BLaER1 treated with 17β-estradiol and CSF1 and Interleukin-3, amounts not matched to agents 10 nM and 100 nM (cell line): ENCODE measurements around the gene SLC12A4.
"Not testable (repeated sequence)": the region's sequence is repeated elsewhere in the genome, so short reads cannot be mapped to it uniquely, and the experiment has no call there.

Experiments used
- H3K27ac ChIP-seq, 11 experiments: shearing (Covaris generic); formaldehyde crosslinking; 2 replicates each; pipeline ENCODE4 v1.8.1; 2022
- H3K27me3 ChIP-seq, 11 experiments: shearing (Covaris generic); formaldehyde crosslinking; 2 replicates each; pipeline ENCODE4 v1.8.1; 2022
- H3K36me3 ChIP-seq, 11 experiments: shearing (Covaris generic); formaldehyde crosslinking; 2 replicates each; pipeline ENCODE4 v1.8.1; 2022
- H3K4me1 ChIP-seq, 10 experiments: shearing (Covaris generic); formaldehyde crosslinking; 2 replicates each; pipeline ENCODE4 v1.8.1; 2022
- H3K4me2 ChIP-seq, 11 experiments: shearing (Covaris generic); formaldehyde crosslinking; 2 replicates each; pipeline ENCODE4 v1.8.1; 2022
- H3K4me3 ChIP-seq, 10 experiments: shearing (Covaris generic); formaldehyde crosslinking; 2 replicates each; pipeline ENCODE4 v1.8.1; 2022
- H3K9ac ChIP-seq, 11 experiments: shearing (Covaris generic); formaldehyde crosslinking; 2 replicates each; pipeline ENCODE4 v1.8.1; 2022
- H3K9me3 ChIP-seq, 11 experiments: shearing (Covaris generic); formaldehyde crosslinking; replicated peaks in 1 of 11; 2 replicates each; pipeline ENCODE4 v1.8.1; 2022
- H4K20me1 ChIP-seq, 11 experiments: shearing (Covaris generic); formaldehyde crosslinking; 2 replicates each; pipeline ENCODE4 v1.8.1; 2022
- Cebpa-rat ChIP-seq, 11 experiments: shearing (Covaris generic); IDR thresholded peaks; 2 replicates each; pipeline ENCODE4 v1.8.1; 2022

Gene SLC12A4

DNA sequence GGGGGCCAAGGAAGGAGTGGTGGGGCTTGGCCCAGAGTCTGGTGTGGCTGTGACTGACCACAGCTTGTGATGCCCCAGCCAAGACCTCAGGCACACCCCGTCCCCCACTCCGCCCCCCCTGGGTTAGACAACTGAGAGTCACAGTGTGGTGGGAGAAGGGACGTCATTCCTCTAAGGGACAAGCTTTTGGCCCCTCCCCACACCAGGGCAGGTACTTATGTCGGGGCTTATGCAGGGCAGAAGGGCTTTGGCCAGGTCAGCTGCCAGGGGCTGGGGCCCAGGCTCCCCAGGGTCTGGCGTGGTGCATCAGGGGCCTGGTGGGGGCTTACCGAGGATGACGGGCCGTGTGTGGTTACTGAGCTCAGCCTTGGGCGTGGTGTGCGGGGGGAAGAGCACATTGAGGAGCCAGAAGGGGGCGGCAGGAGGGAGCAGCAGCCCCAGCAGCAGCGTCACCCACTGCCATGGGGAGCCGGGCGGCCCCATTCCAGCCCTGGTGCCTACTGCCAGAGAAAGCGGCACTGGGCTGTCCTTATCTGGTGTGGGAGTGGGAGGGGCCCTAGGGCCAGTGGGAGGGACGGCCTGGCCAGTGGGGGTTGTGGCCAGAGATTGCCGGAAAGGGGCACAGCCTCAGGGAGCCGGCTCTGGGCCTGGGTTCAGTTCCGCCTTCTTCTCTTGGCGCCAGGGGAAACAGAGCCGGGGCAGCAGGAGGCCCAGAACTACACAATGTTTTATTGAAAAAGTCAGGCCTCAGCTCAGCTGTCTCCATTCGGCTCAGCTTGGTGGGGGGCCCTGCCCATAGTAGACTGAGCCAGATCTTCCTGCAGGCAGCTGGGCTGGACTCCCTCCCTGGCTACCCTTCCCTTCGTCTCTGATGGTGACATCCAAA lies 24.6 kb downstream of the SLC12A4 start, which contains the start of gene LCAT:
Gene LCAT, minus strand, starts transcription at position 502 of the 886 bp plus-strand sequence. Its CDS starts 19 bp downstream, at position 483.
- H3K4me2 ChIP-seq = no peak within 1 kb of the TSS
- TF ChIP-seq Cebpa-rat (IDR thresholded peaks at IDR 0.05) = no peak
- peak within 1 kb of the TSS in 1 of 11 experiments; percentile 34; a peak in 1 of 22 replicates for H3K9ac ChIP-seq
- H4K20me1 ChIP-seq = peaks cover 0 to 52% (median 0%) of the 10 kb centered on the region in 11 experiments; a peak in 7 of 22 replicates
- no peak within 1 kb of the TSS for H3K4me3 ChIP-seq
- peaks cover 14 to 83% (median 60%) of the 10 kb centered on the region in 11 experiments; a peak in 21 of 22 replicates for H3K36me3 ChIP-seq
- no peaks in the 10 kb centered on the region for H3K27me3 ChIP-seq
- no peaks in the 10 kb centered on the region for H3K9me3 ChIP-seq
- H3K27ac ChIP-seq = no peak within 1 kb of the TSS
- peaks cover 17 to 48% (median 36%) of the 10 kb centered on the region in 10 experiments for H3K4me1 ChIP-seq

DNA sequence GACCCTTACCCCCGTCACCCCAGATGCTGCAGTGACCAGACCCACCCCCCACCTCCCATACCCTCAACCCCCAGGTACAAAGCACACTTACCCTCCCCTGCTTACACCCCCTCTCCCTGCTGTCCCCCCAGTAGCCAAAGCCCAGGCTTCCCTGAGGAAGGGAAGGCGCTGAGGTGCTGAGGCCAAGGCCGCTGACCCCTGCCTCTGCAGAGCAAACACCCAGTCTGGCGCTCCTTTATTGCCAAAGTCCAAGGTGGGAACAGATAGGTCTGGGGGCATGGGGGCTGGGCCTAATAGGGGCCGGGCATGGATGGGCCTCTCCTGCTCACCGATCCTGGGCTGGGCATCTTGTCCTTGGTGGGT lies 25.2 kb downstream of the SLC12A4 start:
- peaks cover 17 to 51% (median 36%) of the 10 kb centered on the region in 10 experiments for H3K4me1 ChIP-seq
- H3K4me2 ChIP-seq = no peak overlapping the region
- H3K27me3 ChIP-seq = no peaks in the 10 kb centered on the region
- H3K27ac ChIP-seq = no peak overlapping the region
- H3K9ac ChIP-seq = no peak overlapping the region
- H4K20me1 ChIP-seq = peaks cover 0 to 52% (median 0%) of the 10 kb centered on the region in 11 experiments; a peak in 7 of 22 replicates
- peaks cover 14 to 77% (median 53%) of the 10 kb centered on the region in 11 experiments; a peak in 21 of 22 replicates for H3K36me3 ChIP-seq
- TF ChIP-seq Cebpa-rat (IDR thresholded peaks at IDR 0.05) = no peak
- no peak overlapping the region for H3K4me3 ChIP-seq
- H3K9me3 ChIP-seq = no peaks in the 10 kb centered on the region

DNA sequence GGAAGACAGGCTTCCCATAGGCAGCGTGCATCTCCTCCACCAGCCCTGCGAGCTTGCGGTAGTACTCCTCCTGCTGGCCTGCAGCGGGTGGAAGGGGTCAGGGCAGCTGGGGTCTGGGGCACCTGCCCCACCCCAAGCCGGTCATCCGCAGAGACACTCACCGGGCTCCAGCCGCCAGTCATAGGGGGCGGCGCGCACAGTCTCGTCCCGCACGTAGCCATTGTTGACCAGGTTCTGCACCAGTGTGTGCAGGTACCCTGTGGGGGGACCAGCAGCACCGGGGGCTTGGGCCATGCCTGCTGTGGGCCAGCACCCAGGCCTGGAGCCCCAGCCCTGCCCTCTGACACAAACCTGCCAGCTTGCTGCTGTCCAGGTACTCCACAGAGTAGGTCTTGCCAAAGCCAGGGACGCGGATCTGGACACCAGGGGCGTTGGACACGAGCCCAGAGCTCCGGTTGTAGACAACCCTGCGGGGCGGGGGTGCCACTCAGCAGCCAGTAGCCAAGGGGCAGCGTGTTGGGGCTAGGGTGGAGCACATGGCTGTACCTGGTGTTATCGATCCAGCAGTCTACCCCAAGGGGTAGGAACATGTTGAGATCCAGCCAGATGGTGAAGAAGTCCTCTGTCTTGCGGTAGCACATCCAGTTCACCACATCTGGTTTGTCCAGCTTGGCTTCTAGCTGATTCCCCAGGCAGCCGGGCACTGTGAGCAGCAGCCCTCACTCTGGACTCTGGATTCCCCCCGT lies 25.8 kb downstream of the SLC12A4 start:
- no peak for TF ChIP-seq Cebpa-rat (IDR thresholded peaks at IDR 0.05)
- H3K4me1 ChIP-seq = peaks cover 23 to 55% (median 40%) of the 10 kb centered on the region in 10 experiments
- peak overlapping the region in 4 of 11 experiments; percentile 15 to 55 (median 40); a peak in 5 of 22 replicates for H3K4me2 ChIP-seq
- H3K4me3 ChIP-seq = no peak overlapping the region
- peaks cover 0 to 47% (median 0%) of the 10 kb centered on the region in 11 experiments; a peak in 7 of 22 replicates for H4K20me1 ChIP-seq
- H3K27me3 ChIP-seq = no peaks in the 10 kb centered on the region
- no peak overlapping the region for H3K9ac ChIP-seq
- H3K27ac ChIP-seq = no peak overlapping the region
- H3K9me3 ChIP-seq = no peaks in the 10 kb centered on the region
- peaks cover 14 to 71% (median 49%) of the 10 kb centered on the region in 11 experiments; a peak in 21 of 22 replicates for H3K36me3 ChIP-seq

DNA sequence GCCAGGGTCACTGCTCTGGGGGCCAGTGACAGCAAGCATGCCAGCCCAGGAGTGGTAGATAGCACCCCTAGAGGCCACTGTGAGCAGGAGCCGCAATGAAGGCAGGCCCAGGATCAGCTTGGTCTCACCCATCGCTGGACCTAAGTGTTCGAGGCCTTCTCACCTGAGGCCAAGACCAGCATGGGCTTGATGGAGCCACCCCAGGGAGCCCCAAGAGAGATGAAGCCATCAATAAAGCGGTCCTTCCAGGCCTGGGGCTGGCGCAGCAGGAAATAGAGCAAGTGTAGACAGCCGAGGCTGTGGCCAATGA lies 26.3 kb downstream of the SLC12A4 start:
- Histone ChIP-seq H3K27ac (0 out of 22 replicates have a peak overlapping the region, but pooled peaks of 1 of the 11 experiments have one; percentile 7), H3K4me1 (peaks cover 28 to 60% (median 45%) of the 10 kb centered on the region in 10 experiments), H3K36me3 (peaks cover 14 to 66% (median 44%) of the 10 kb centered on the region in 11 experiments; a peak in 21 of 22 replicates), H3K4me2 (peak overlapping the region in 9 of 11 experiments; percentile 15 to 58 (median 40); a peak in 15 of 22 replicates), H3K9ac (no peak overlapping the region), H3K4me3 (no peak overlapping the region), H3K27me3 (no peaks in the 10 kb centered on the region), H4K20me1 (peaks cover 0 to 42% (median 0%) of the 10 kb centered on the region in 11 experiments; a peak in 7 of 22 replicates), H3K9me3 (no peaks in the 10 kb centered on the region)
- TF ChIP-seq Cebpa-rat (IDR thresholded peaks at IDR 0.05) = no peak

DNA sequence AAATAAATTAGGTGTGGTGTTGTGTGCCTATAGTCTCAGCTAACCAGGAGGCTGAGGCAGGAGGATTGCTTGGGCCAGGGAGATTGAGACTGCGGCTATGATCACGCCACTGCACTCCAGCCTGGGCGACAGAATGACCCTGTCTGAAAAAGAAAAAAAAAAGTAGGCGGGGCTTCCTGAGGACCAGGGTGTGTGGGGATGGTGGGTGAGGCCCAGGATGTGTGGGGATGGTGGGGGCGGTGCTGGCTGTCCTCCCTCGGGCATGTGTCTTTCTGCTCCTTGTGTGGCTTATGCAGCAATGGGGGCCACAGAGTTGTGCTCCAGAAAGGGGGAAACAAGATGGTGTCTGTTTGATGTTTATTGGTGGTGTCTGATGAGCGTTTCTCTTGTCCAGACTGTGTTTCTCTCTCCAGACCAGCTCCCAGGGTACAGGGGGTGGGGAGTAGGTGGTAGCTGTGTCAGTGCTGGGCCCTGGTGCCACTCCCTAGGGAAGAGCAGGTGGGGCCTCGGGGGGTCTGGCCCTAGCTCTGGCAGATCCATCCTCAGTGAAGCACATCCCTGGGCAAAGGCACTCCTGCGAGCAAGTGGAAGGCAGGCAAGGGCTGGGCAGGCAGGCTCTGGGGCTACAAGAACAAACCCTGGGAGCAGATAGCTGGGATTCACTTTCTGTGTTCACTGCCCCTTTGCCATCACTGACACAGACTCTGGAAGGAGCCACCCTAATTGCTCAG lies 26.8 kb downstream of the SLC12A4 start:
- Histone ChIP-seq H3K27ac (0 out of 22 replicates have a peak overlapping the region, but pooled peaks of 1 of the 11 experiments have one; percentile 7), H3K9ac (no peak overlapping the region; a peak in 1 of 22 replicates), H3K9me3 (no peaks in the 10 kb centered on the region), H3K27me3 (no peaks in the 10 kb centered on the region), H3K4me2 (peak overlapping the region; percentile 8 to 58 (median 40); a peak in 19 of 22 replicates), H3K4me3 (no peak overlapping the region), H3K36me3 (peaks cover 11 to 61% (median 39%) of the 10 kb centered on the region in 11 experiments; a peak in 21 of 22 replicates), H3K4me1 (peaks cover 31 to 58% (median 45%) of the 10 kb centered on the region in 10 experiments), H4K20me1 (peaks cover 0 to 37% (median 0%) of the 10 kb centered on the region in 11 experiments; a peak in 7 of 22 replicates)
- no peak for TF ChIP-seq Cebpa-rat (IDR thresholded peaks at IDR 0.05)

DNA sequence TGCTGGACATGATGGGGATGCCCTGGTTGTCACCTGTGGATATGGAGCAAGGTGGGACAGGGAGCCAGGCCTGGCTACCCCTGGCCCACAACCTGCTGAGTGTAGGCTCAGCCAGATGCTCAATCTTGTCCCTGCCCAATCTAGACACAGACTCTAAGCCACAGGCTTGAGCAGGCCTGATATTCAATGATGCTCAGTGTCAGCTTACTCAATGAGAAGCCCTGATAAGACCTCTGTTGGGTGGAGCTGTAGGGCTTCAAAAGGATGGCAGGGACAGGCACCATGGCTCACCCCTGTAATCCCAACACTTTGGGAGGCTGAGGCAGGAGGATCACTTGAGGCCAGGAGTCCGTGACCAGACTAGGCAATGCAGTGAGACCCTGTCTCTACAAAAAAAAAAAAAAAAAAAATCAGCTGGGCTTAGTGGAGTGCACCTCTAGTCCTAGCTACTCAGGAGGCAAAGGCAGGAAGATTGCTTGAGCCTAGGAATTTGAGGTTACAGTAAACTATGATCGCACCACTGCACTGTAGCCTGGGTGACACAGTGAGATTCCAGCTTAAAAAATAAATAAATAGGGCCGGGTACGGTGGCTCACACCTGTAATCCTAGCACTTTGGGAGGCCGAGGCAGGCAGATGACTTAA lies 27.9 kb downstream of the SLC12A4 start:
- Histone ChIP-seq H3K27ac (no peak overlapping the region), H3K4me2 (peak overlapping the region; percentile 10 to 60 (median 52); a peak in 19 of 22 replicates), H3K4me3 (no peak overlapping the region), H3K4me1 (peaks cover 32 to 54% (median 43%) of the 10 kb centered on the region in 10 experiments), H3K9ac (peak overlapping the region in 1 of 11 experiments; percentile 18; a peak in 1 of 22 replicates), H3K27me3 (no peaks in the 10 kb centered on the region), H4K20me1 (peaks cover 0 to 33% (median under 1%) of the 10 kb centered on the region in 11 experiments; a peak in 12 of 22 replicates), H3K36me3 (peaks cover 3 to 50% (median 28%) of the 10 kb centered on the region in 11 experiments; a peak in 20 of 22 replicates), H3K9me3 (no peaks in the 10 kb centered on the region)
- TF ChIP-seq Cebpa-rat (IDR thresholded peaks at IDR 0.05) = no peak

DNA sequence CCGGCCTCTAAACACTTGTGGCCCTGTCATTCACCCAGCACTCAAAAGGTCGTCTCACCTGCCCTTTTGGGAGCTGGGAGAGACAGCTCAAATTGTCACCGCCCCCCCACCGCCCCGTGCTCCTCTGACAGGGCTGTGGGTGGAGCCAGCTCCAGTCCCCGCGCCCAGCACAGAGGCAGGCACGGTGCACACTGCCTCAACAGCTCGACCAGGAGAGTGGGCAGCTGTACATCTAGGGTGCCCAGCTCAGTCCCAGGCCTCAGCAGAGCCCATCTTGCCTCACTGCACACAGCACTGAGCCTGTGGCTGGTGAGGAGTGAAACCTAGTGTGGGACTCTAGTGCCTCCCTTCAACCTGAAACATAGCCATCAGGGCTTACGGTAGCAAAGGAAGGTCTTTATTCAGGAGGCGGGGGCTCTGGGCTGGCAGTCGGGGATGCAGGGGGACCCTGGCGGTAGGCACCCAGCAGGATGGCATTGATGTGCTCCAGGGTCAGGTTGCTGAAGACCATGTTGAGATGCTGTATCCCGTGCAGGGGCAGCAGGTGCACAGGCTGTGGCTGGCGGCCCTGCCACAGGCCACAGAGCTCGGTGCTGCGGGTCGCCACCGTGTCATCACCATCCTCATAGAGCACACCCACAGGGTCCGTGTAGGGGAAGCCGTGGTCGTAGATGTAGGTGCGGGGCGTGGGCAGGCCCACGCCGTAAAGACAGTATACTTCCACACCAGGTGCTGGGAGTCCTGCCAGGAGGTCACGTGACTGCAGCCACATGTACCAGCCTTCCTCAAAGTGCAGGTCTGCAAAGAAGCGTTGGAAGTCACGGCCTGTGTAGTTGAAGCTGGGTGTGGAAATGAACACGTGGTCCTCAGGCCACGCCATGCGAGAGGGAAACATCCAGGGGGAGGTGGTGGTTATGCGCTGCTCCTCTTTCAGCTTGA lies 28.7 kb downstream of the SLC12A4 start:
- no peak overlapping the region for H3K27ac ChIP-seq
- peaks cover 6 to 49% (median 27%) of the 10 kb centered on the region in 11 experiments; a peak in 21 of 22 replicates for H3K36me3 ChIP-seq
- TF ChIP-seq Cebpa-rat (IDR thresholded peaks at IDR 0.05) = no peak
- H3K9me3 ChIP-seq = no peaks in the 10 kb centered on the region
- peak overlapping the region in 3 of 11 experiments; percentile 18 to 22 (median 18); a peak in 3 of 22 replicates for H3K9ac ChIP-seq
- H3K4me3 ChIP-seq = no peak overlapping the region
- peaks cover 40 to 62% (median 51%) of the 10 kb centered on the region in 10 experiments for H3K4me1 ChIP-seq
- peak overlapping the region; percentile 10 to 60 (median 52); a peak in 20 of 22 replicates for H3K4me2 ChIP-seq
- H3K27me3 ChIP-seq = no peaks in the 10 kb centered on the region
- H4K20me1 ChIP-seq = peaks cover 7 to 38% (median 9%) of the 10 kb centered on the region in 11 experiments; a peak in 21 of 22 replicates

DNA sequence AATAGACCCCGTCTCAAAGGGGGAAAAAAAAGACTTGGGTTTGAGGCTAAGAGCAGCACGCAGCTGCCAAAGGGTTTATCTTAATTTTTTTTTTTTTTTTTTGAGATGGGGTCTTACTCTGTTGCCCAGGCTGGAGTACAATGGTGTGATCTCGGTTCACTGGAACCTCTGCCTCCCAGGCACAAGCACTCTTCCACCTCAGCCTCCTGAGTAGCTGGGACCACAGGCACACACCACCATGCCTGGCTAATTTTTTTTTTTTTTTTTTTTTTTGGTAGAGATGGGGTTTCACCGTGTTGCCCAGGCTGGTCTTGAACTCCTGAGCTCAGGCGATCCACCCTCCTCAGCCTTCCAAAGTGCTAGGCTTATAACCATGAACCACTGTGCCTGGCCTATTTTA lies 30.7 kb downstream of the SLC12A4 start:
- H3K27me3 ChIP-seq, H3K9me3 ChIP-seq: not testable (repeated sequence)
- H3K9ac ChIP-seq = peak overlapping the region in 1 of 11 experiments; percentile 90; a peak in 3 of 22 replicates
- peak overlapping the region in 4 of 10 experiments; percentile 85 to 93 (median 90); a peak in 5 of 20 replicates for H3K4me3 ChIP-seq
- peaks cover 22 to 49% (median 32%) of the 10 kb centered on the region in 11 experiments for H3K36me3 ChIP-seq
- H3K4me1 ChIP-seq = peaks cover 47 to 74% (median 58%) of the 10 kb centered on the region in 10 experiments
- H3K27ac ChIP-seq = peak overlapping the region in 8 of 11 experiments; percentile 92 to 98 (median 96); a peak in 13 of 22 replicates
- H4K20me1 ChIP-seq = peaks cover 19 to 38% (median 25%) of the 10 kb centered on the region in 11 experiments
- H3K4me2 ChIP-seq = peak overlapping the region; percentile 75 to 96 (median 94)
